HG03558 (cell line): ENCODE measurements around the gene LILRA6.
"Not testable (repeated sequence)": the region's sequence is repeated elsewhere in the genome, so short reads cannot be mapped to it uniquely, and the experiment has no call there.

Experiments used
- ATAC-seq: cut with Tn5 transposase; IDR thresholded peaks from one replicate; pipeline ENCODE4 v1.9.1; 2021; ENCODE audit warnings: moderate number of reproducible peaks; ENCODE audit not compliant: unreplicated experiment; ENCODE audit errors: extremely low read depth

The LILRA6 gene

DNA sequence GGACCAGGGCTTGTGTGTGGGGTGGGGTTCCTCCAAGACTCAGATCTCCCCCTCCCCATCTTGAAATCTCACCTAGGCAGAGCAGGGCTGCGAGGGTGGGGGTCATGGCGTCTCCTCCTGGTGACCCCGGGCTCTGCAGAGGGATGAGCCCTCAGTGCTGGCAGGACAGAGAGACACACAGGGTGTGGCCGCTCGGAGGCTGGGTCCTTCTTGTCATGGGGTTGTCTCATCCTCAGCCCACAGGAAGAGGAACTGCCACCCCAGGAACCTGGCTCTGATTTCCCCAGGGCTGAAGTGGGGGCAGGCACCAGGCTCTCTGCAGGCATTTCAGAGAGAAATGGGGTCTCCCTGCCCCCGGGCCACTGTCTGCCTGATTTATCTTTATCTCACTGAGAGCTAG is at the start of gene LILRA6:
Gene LILRA6, minus strand, starts transcription at position 145 of the 400 bp plus-strand sequence.
- ATAC-seq = not testable (repeated sequence)

DNA sequence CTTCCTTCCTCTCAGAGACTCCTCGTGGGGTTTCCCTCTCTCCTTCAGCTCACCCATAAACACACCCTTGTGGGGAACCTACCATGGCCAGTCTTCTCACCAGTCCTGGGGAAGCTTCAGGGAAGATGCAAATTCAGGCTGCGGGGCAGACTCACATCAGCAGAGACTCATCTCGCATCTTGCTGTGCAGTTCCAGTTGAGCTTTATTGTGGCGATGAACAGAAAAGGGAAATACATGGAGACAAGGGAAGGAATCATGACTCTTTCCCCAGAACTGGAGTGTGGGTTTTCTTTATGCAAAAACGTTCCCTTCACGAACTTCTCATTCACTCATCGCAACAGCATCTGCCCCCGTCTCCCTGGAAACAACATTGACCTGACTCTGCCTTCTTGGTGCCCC is 46.6 kb upstream of the LILRA6 start:
- not testable (repeated sequence) for ATAC-seq

- no peak for ATAC-seq
Measured at GRCh38 chr19:54287456-54287855, 44.9 kb upstream of the LILRA6 start.

GRCh38 chr19:54286283-54286682 is 43.7 kb upstream of the LILRA6 start:
- ATAC-seq = not testable (repeated sequence)

- ATAC-seq = not testable (repeated sequence)
Measured at GRCh38 chr19:54285427-54286056, 43.0 kb upstream of the LILRA6 start.

DNA sequence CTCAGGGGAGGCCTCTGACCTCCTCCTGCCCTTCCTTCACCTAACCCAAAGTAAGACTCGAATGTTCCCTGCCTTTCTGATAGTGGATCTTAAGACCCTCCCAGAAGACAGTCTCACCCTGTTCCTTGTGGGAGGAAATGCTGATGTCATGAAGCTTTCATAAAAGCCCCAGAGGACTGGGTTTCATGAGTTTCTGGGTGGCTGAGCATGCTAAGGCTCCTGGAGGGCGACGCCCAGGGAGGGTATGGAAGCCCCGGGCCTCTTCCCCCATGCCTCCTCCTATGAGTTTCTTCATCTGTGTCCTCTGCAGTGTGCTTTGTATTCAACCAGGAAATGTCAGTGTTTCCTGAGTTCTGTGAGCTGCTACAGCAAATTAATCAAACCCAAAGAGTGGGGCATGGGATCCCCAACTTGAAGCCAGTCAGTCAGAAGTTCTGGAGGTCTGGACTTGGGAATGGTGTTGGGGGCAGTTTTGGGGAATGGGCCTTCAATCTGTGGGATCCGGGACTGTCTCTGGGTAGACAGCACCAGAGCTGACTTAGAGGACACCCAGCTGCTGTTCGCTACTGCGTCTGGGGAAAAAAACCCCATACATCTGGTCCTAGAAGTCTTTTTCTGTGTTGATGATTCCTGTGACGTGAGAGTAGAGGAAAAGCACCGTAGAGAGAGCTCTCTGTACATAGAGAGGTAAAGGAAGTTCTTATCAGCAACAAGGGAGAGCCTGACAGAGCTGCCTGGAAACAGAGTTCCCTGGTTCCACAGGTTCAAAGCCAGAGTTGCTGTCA is 40.3 kb upstream of the LILRA6 start:
- ATAC-seq = no peak

GRCh38 chr19:54281729-54282075 is 39.1 kb upstream of the LILRA6 start:
- not testable (repeated sequence) for ATAC-seq

DNA sequence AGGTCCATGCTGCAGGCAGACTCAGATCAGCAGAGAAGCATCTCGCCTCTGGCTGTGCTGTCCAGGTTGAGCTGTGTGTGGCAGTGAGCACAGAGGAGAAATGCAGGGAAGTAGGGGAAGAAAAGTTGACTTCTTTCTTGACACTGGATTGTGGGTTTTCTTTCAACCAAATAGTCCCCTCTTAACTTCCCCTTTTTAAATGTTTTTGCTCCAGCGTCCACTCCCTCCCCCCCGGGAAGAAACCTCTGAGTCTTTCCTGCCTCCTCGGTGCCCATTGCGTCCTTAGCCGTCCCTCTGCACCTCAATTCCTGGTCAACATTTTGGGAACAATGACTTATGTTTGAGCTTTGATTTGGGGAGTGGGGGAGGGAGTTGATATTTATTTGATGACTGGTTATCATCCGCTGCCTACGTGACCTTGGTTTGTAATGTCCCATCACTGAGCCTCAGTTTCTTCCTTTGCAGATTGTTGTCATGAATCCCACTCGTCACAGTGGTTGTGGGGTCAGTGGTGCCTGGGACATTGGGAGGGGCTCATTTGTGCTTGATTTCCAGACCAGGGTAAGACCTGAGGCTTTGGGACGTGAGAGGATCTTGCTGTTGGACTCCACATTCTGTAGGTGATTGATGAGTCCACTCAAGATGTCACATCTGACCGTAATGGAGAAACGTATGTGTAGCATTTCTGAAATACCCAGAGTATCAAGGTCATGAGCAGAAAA is 38.6 kb upstream of the LILRA6 start, which contains the start of gene LILRB2:
Gene LILRB2, minus strand, starts transcription at position 104 of the 722 bp plus-strand sequence. CDS start 614 bp downstream, outside the sequence.
- no peak for ATAC-seq

DNA sequence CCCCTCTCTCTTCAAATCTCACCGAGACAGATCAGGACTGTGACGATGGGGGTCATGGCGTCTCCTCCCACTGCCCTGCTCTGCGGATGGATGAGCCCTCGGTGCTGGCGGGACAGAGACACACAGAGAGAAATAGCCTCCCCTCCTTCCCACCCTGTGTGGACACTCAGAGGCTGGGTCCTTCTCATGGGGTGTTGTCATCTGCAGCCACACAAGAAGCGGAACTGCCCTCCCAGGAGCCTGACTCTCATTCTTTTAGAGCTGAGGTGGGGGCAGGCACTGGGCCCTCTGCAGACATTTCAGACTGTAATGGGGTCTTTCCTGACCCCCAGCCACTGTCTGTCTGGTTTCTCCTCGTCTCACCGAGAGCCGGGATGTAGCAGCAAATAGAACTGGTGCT is 37.9 kb upstream of the LILRA6 start:
- not testable (repeated sequence) for ATAC-seq

GRCh38 chr19:54280025-54280424 is 37.4 kb upstream of the LILRA6 start:
- not testable (repeated sequence) for ATAC-seq

- ATAC-seq = no peak
Measured at GRCh38 chr19:54279406-54279962, 36.9 kb upstream of the LILRA6 start.

- ATAC-seq = not testable (repeated sequence)
Measured at GRCh38 chr19:54278571-54279195, 36.1 kb upstream of the LILRA6 start.

- not testable (repeated sequence) for ATAC-seq
Measured at GRCh38 chr19:54278056-54278455, 35.5 kb upstream of the LILRA6 start.

- not testable (repeated sequence) for ATAC-seq
Measured at GRCh38 chr19:54277111-54277615, 34.6 kb upstream of the LILRA6 start.

DNA sequence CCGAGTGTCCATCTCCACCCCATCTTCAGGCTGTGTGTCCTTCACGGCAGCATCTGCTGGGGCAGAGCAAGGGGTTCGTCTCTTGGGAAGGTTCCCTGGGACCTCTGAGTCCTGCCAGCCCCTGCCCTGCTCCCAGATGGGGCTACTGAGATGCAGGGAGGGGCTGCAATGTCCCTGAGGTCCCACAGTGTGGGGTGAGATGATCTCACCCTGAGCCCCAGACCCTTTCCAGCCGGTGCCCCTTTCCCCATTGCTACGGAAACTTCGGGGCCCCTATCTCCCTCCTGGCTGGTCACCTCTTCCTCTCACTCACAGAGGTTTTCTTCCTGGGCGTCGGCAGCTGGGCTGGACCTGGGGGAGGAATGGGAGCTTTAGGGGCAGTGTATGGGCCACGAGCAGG is 33.4 kb upstream of the LILRA6 start:
- no peak for ATAC-seq

- ATAC-seq = not testable (repeated sequence)
Measured at GRCh38 chr19:54274516-54274915, 31.9 kb upstream of the LILRA6 start.

GRCh38 chr19:54273821-54274220 is 31.2 kb upstream of the LILRA6 start:
- ATAC-seq = no peak

GRCh38 chr19:54272181-54272580 is 29.6 kb upstream of the LILRA6 start:
- ATAC-seq = not testable (repeated sequence)

DNA sequence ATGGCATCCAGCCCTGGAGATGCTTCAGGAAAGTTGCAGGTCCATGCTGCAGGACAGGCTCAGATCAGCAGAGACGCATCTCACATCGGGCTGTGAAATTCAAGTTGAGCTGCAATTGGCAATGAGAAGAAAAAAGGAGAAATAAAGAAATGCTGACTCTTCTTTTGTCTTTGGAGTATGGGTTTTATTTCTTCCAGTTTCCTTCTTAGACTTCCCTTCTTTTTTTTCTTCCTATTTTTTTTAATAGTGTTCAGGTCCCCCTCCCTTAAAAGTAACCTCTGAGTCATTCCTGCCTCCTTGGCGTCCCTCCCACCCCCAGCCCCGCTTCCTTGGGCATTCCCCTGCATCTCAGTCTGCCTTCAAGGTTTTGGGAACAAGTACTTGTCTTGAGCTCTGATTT is 29.0 kb upstream of the LILRA6 start:
- not testable (repeated sequence) for ATAC-seq

GRCh38 chr19:54271106-54271505 is 28.5 kb upstream of the LILRA6 start:
- no peak for ATAC-seq
